ENCODE measurements around the gene EMCN. TPM values are rescaled to one million over a fixed set of nuclear protein-coding genes. Genes with fewer than 3 reads are reported as not detected.

EMCN gene
- total RNA-seq, 1 experiment from 2014 or later, result not detected

GRCh38 chr4:100489305-100489704 is 28.5 kb downstream of the EMCN start (continued):
- TF ChIP-seq REST (IDR thresholded peaks at IDR 0.05; ENCODE audit: low read depth) (no peak), TCF7L2 (IDR thresholded peaks at IDR 0.05; ENCODE audit: borderline replicate concordance, extremely low read depth, insufficient read depth, insufficient read length) (no peak)

GRCh38 chr4:100486496-100486895 is 31.3 kb downstream of the EMCN start:
- H3K27ac ChIP-seq (ENCODE audit: low read depth, low read length), result no peak overlapping the region
- intact Hi-C loops (cut with micrococcal nuclease), result no loop called here
- no peaks in the 10 kb centered on the region for H3K4me1 ChIP-seq (ENCODE audit: control insufficient read depth in 1 of 2, insufficient read depth in 2 of 2, low read length in 2 of 2)
- H3K79me2 ChIP-seq (ENCODE audit: insufficient read depth, low read length), result no peaks in the 10 kb centered on the region
- CTCF ChIA-PET, result no interaction called here
- no peaks in the 10 kb centered on the region for H4K20me1 ChIP-seq (ENCODE audit: insufficient read depth)
- DNase-seq (ENCODE audit: low read depth, low spot score), result no peak
- H3K36me3 ChIP-seq (ENCODE audit: control insufficient read depth in 1 of 2, insufficient read depth in 2 of 2, low read length in 2 of 2), result no peaks in the 10 kb centered on the region
- H3K4me3 ChIP-seq (replicated peaks in 1 of 2; ENCODE audit: low read depth in 1 of 2, low read length in 2 of 2), result no peak overlapping the region
- H3K27me3 ChIP-seq (ENCODE audit: insufficient read depth, low read length), result no peaks in the 10 kb centered on the region
- BruUV-seq (replicated peaks), result no TSS peak
- POLR2A ChIA-PET, result no interaction called here
- RAD21 ChIA-PET (ENCODE audit: low non-redundant PET in 1 of 2, low total read pairs in 2 of 2, uncharacterized antibody in 2 of 2, unreplicated experiment in 2 of 2), result no interaction called here
- no peak for ATAC-seq
- no peak overlapping the region for H3K4me2 ChIP-seq (ENCODE audit: low read length)
- no peaks in the 10 kb centered on the region for H3K9me2 ChIP-seq (ENCODE audit: insufficient read depth)
- H3K9ac ChIP-seq (ENCODE audit: low read length), result no peak overlapping the region
- no peaks in the 10 kb centered on the region for H3K9me3 ChIP-seq (ENCODE audit: control insufficient read depth in 1 of 2, insufficient read depth in 1 of 2, low read depth in 1 of 2, low read length in 2 of 2)
- H2AFZ ChIP-seq (ENCODE audit: low read depth, low read length, poor library complexity, severe bottlenecking), result no peak overlapping the region
- TF ChIP-seq SP1 (IDR thresholded peaks at IDR 0.05; ENCODE audit: low read depth), result no peak
- TF ChIP-seq POLR2A (IDR thresholded peaks at IDR 0.05; ENCODE audit: borderline replicate concordance, extremely low read depth, insufficient read depth, insufficient read length), result no peak
- TF ChIP-seq REST (IDR thresholded peaks at IDR 0.05; ENCODE audit: low read depth), result no peak
- no peak for TF ChIP-seq EGR1 (IDR thresholded peaks at IDR 0.05; ENCODE audit: low read depth)
- TF ChIP-seq EZH2phosphoT487 (IDR thresholded peaks at IDR 0.05; ENCODE audit: borderline replicate concordance), result no peak
- TF ChIP-seq RAD21 (IDR thresholded peaks at IDR 0.05; ENCODE audit: low read depth), result no peak

Data from HCT116 (cell line).